Mesendoderm (in vitro differentiated cells): Measurements from ENCODE around the gene ZNF8.

Experiments used
- DNase-seq: peaks from one replicate; pipeline ENCODE4 v3.0.0; 2013
- H2AK5ac ChIP-seq: 2 replicates; pipeline ENCODE4 v1.6.1; 2013; ENCODE audit warnings: low read length, inconsistent platforms
- H2BK120ac ChIP-seq: 2 replicates; pipeline ENCODE4 v1.6.1; 2013; ENCODE audit warnings: low read depth, mild to moderate bottlenecking, low read length, moderate library complexity, mixed read lengths
- H2BK15ac ChIP-seq: replicated peaks from 2 replicates; pipeline ENCODE4 v1.6.1; 2013; ENCODE audit warnings: low read depth, mild to moderate bottlenecking, moderate library complexity
- H2BK5ac ChIP-seq: 2 replicates; pipeline ENCODE4 v1.6.1; 2013; ENCODE audit warnings: low read length, inconsistent platforms
- H3K18ac ChIP-seq: 2 replicates; pipeline ENCODE4 v1.6.1; 2013; ENCODE audit warnings: mild to moderate bottlenecking, low read length, mixed read lengths
- H3K23ac ChIP-seq: one replicate; pipeline ENCODE4 v1.6.1; 2013; ENCODE audit warnings: low read length
- H3K27ac ChIP-seq: 2 replicates; pipeline ENCODE4 v1.5.1; 2013; ENCODE audit warnings: low read depth, mild to moderate bottlenecking, inconsistent platforms, low read length, moderate library complexity
- H3K27me3 ChIP-seq: 2 replicates; pipeline ENCODE4 v1.6.1; 2013; ENCODE audit warnings: low read length, control low read depth, mild to moderate bottlenecking, inconsistent platforms; ENCODE audit not compliant: insufficient read depth, poor library complexity
- H3K36me3 ChIP-seq: 2 replicates; pipeline ENCODE4 v1.6.1; 2013; ENCODE audit warnings: low read length, inconsistent platforms; ENCODE audit not compliant: control insufficient read depth, insufficient read depth
- H3K4ac ChIP-seq: one replicate; pipeline ENCODE4 v1.6.1; 2013; ENCODE audit warnings: low read depth, mild to moderate bottlenecking, low read length, moderate library complexity
- H3K4me1 ChIP-seq: 2 replicates; pipeline ENCODE4 v1.6.1; 2013; ENCODE audit warnings: low read depth, low read length, inconsistent platforms; ENCODE audit not compliant: control insufficient read depth
- H3K4me2 ChIP-seq: 2 replicates; pipeline ENCODE4 v1.6.1; 2013; ENCODE audit warnings: low read length
- H3K4me3 ChIP-seq: 2 replicates; pipeline ENCODE4 v1.5.1; 2013; ENCODE audit warnings: mild to moderate bottlenecking, low read length
- H3K56ac ChIP-seq: one replicate; pipeline ENCODE4 v1.6.1; 2013; ENCODE audit warnings: low read length
- H3K79me1 ChIP-seq: 2 replicates; pipeline ENCODE4 v1.6.1; 2013; ENCODE audit warnings: low read length, inconsistent platforms
- H3K79me2 ChIP-seq: 2 replicates; pipeline ENCODE4 v1.6.1; 2013; ENCODE audit warnings: mild to moderate bottlenecking, low read length; ENCODE audit not compliant: control insufficient read depth, insufficient read depth
- H3K9ac ChIP-seq: 2 replicates; pipeline ENCODE4 v1.6.1; 2013; ENCODE audit warnings: low read length, inconsistent platforms
- H4K5ac ChIP-seq: one replicate; pipeline ENCODE4 v1.6.1; 2013; ENCODE audit warnings: low read length
- H4K8ac ChIP-seq: one replicate; pipeline ENCODE4 v1.6.1; 2013; ENCODE audit warnings: low read depth, mild to moderate bottlenecking, control low read depth, low read length, moderate library complexity
- WGBS: extraction: QIAGEN DNeasy Blood & Tissue Kit; methylation state at CpG from one replicate; pipeline ENCODE4 v1.1.7; 2013; ENCODE audit warnings: low lambda C conversion rate, missing lambda C conversion rate; ENCODE audit not compliant: insufficient coverage; ENCODE audit errors: extremely low coverage; 5-methylcytosine and 5-hydroxymethylcytosine counted together

ZNF8 gene

GRCh38 chr19:58318297-58318696 lies 39.5 kb downstream of the ZNF8 start:
- no peaks in the 10 kb centered on the region for H3K79me1 ChIP-seq
- no peak overlapping the region for H3K27ac ChIP-seq
- no peak overlapping the region for H4K5ac ChIP-seq
- no peaks in the 10 kb centered on the region for H3K79me2 ChIP-seq
- DNase-seq = no peak
- H2AK5ac ChIP-seq = no peak overlapping the region
- no peak overlapping the region for H3K23ac ChIP-seq
- no peak overlapping the region for H3K18ac ChIP-seq
- no peak overlapping the region for H2BK15ac ChIP-seq
- H3K4me2 ChIP-seq = no peak overlapping the region
- H3K4me1 ChIP-seq = no peaks in the 10 kb centered on the region
- no peak overlapping the region for H3K9ac ChIP-seq
- H2BK120ac ChIP-seq = no peak overlapping the region
- H2BK5ac ChIP-seq = no peak overlapping the region
- H3K27me3 ChIP-seq = no peaks in the 10 kb centered on the region
- H3K4me3 ChIP-seq = no peak overlapping the region
- no peaks in the 10 kb centered on the region for H3K36me3 ChIP-seq
- no peak overlapping the region for H4K8ac ChIP-seq
- no peak overlapping the region for H3K56ac ChIP-seq
- no CpG with 5 or more reads among the region's 4 CpGs for WGBS
- no peak overlapping the region for H3K4ac ChIP-seq

DNA sequence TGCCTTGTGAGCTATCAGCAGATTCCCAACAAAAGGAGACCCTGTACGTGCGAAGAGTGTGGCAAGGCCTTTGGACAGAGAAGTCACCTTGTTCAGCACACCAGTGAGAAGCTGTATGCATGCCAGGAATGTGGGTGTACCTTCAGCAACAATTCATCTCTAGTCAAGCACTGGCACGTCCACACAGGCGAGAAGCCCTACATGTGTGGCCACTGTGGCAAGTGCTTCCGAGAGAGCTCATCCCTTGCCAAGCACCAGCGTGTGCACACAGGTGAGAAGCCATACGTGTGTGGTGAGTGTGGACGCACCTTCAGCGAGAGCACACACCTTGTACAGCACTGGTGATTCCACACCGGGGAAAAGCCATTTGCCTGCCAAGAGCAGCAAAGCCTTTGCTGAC lies 40.5 kb downstream of the ZNF8 start:
- Histone ChIP-seq H4K8ac (no peak overlapping the region), H3K56ac (no peak overlapping the region), H3K36me3 (no peaks in the 10 kb centered on the region), H3K79me1 (no peaks in the 10 kb centered on the region), H3K4me1 (no peaks in the 10 kb centered on the region), H3K4ac (no peak overlapping the region), H3K18ac (no peak overlapping the region), H3K79me2 (no peaks in the 10 kb centered on the region), H2BK15ac (no peak overlapping the region), H3K23ac (no peak overlapping the region), H2BK5ac (no peak overlapping the region), H2AK5ac (no peak overlapping the region), H3K27me3 (no peaks in the 10 kb centered on the region), H4K5ac (no peak overlapping the region), H3K27ac (no peak overlapping the region), H3K4me2 (no peak overlapping the region), H3K9ac (no peak overlapping the region), H3K4me3 (no peak overlapping the region), H2BK120ac (no peak overlapping the region)
- no CpG with 5 or more reads among the region's 10 CpGs for WGBS
- no peak for DNase-seq

DNA sequence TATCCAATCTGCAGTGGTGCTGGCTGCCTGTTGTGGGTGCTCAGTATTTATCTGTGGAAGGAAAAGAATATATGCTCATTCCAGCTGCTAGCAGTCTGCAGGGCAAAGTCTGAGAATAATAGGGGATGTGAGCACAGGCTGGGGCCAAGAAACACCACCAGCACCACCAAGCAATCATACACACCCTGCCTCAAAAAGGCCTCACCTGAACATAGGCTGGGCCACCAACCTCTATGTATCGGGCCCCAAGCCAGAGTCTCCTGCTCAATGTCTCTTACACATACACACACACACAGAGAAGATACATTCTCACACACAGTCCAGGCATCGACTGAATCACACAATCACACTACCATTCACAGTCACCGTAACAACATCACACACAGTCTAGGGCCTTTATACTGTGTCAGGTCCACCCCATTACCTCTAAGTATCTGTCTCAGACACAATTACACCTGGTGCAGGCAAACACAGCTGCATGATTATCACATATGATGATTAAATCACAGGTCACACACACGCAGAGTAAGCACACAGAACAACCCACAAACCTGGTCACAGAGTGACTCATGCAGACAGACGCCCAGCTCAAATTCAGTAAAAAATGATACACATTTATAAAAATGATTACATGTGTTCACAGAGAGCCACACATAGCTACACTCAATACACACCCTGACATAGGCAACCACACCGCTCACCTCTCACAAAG lies 46.7 kb downstream of the ZNF8 start:
- WGBS = no CpG with 5 or more reads among the region's 6 CpGs
- Histone ChIP-seq H2BK120ac (no peak overlapping the region), H4K5ac (no peak overlapping the region), H2BK15ac (no peak overlapping the region), H3K79me1 (peaks cover 16% of the 10 kb centered on the region), H3K27ac (no peak overlapping the region), H3K18ac (no peak overlapping the region), H2AK5ac (no peak overlapping the region), H3K4me1 (no peaks in the 10 kb centered on the region), H3K9ac (peak overlapping the region; percentile 47), H3K36me3 (no peaks in the 10 kb centered on the region), H3K4me3 (no peak overlapping the region), H3K23ac (no peak overlapping the region), H3K56ac (peak overlapping the region; percentile 78), H4K8ac (no peak overlapping the region), H3K4ac (no peak overlapping the region), H2BK5ac (no peak overlapping the region), H3K4me2 (no peak overlapping the region), H3K79me2 (peaks cover 6% of the 10 kb centered on the region), H3K27me3 (no peaks in the 10 kb centered on the region)
- no peak for DNase-seq

- peak overlapping the region; percentile 89 for H3K23ac ChIP-seq
- no peak overlapping the region for H2BK5ac ChIP-seq
- H3K4me1 ChIP-seq = no peaks in the 10 kb centered on the region
- peaks cover 16% of the 10 kb centered on the region for H3K79me1 ChIP-seq
- H3K4me3 ChIP-seq = peak overlapping the region; percentile 77
- no peak overlapping the region for H3K4ac ChIP-seq
- H3K36me3 ChIP-seq = no peaks in the 10 kb centered on the region
- no peak for DNase-seq
- no peak overlapping the region for H4K5ac ChIP-seq
- H3K4me2 ChIP-seq = peak overlapping the region; percentile 73
- peaks cover 6% of the 10 kb centered on the region for H3K79me2 ChIP-seq
- H3K27ac ChIP-seq = no peak overlapping the region
- H4K8ac ChIP-seq = no peak overlapping the region
- peak overlapping the region; percentile 94 for H3K9ac ChIP-seq
- peak overlapping the region; percentile 59 for H2AK5ac ChIP-seq
- no peak overlapping the region for H2BK15ac ChIP-seq
- H2BK120ac ChIP-seq = no peak overlapping the region
- no peak overlapping the region for H3K18ac ChIP-seq
- H3K27me3 ChIP-seq = no peaks in the 10 kb centered on the region
- H3K56ac ChIP-seq = peak overlapping the region; percentile 99
- no CpG with 5 or more reads among the region's 9 CpGs for WGBS
Measured at GRCh38 chr19:58326501-58326913, 47.8 kb downstream of the ZNF8 start.

DNA sequence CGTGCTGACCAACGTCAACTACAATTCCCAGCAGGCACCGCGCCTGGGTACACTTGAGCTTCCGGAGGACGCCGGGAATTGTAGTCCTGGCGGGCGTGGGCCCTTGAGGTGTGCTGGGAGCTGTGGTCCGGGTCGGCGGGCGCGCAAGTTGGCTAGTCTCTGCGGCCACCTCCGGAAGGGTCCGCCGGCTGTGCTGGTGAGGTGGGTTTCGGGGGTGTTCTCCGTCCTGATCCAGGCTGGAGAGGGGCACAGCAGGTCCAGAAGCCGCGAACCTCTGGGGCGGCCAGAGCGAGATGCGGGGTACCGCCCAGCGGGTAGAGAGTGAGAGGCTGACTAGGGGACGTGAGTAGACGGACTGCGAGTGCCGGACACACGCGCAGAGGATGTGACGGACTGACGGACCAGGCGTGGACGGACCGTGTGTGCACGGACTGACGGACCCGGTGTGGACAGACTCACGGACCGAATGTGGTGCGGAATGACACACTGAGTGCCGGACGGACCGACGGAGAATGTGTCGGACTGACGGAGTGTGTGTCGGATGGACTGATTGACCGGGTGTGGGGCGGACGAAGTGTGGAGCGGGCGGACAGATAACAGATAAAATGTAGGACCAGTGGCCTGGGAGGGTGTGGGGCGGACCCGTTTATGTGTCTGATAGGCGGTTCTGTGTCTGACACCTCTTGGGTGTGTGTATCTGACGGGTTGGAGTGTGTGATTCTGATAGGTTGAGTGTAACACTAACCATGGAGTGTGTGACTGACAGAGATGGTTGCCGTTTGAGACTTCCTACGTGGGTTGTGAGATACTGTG lies 48.4 kb downstream of the ZNF8 start, which contains the start of gene ZSCAN22:
Gene ZSCAN22 (plus strand): TSS at position 81 of the 813 bp plus-strand sequence. CDS start 7,809 bp downstream, outside the sequence.
- H3K4me2 ChIP-seq = peak within 1 kb of the TSS; percentile 73

More for the DNA sequence above, 48.4 kb downstream of the ZNF8 start, which contains the start of gene ZSCAN22:
- Histone ChIP-seq H3K56ac (peak within 1 kb of the TSS; percentile 99), H3K79me2 (peaks cover 6% of the 10 kb centered on the region), H2BK15ac (no peak within 1 kb of the TSS), H3K4me3 (peak within 1 kb of the TSS; percentile 77), H3K27ac (no peak within 1 kb of the TSS), H3K27me3 (no peaks in the 10 kb centered on the region), H2AK5ac (peak within 1 kb of the TSS; percentile 59), H2BK5ac (peak within 1 kb of the TSS; percentile 66), H4K8ac (no peak within 1 kb of the TSS), H3K4me1 (no peaks in the 10 kb centered on the region), H3K79me1 (peaks cover 16% of the 10 kb centered on the region), H3K36me3 (no peaks in the 10 kb centered on the region), H3K18ac (no peak within 1 kb of the TSS), H3K23ac (peak within 1 kb of the TSS; percentile 89), H3K4ac (no peak within 1 kb of the TSS), H2BK120ac (no peak within 1 kb of the TSS), H3K9ac (peak within 1 kb of the TSS; percentile 94), H4K5ac (no peak within 1 kb of the TSS)
- DNase-seq = peak; percentile 98
- WGBS = no CpG with 5 or more reads among the region's 62 CpGs
